ENCODE measurements around the gene TTPAL.

The TTPAL gene

GRCh38 chr20:44442298-44443070, 33.2 kb upstream of the TTPAL start:
- no peak for DNase-seq

- no peak for DNase-seq
These were observed 29.6 kb upstream of the TTPAL start for GRCh38 chr20:44445742-44446710.

GRCh38 chr20:44447827-44448419, 27.8 kb upstream of the TTPAL start:
- no peak for DNase-seq

- peak; percentile 18 to 24 for DNase-seq
These were observed 26.7 kb upstream of the TTPAL start for GRCh38 chr20:44448753-44449546.

- no peak for DNase-seq
These were observed 25.8 kb upstream of the TTPAL start for GRCh38 chr20:44449864-44450263.

GRCh38 chr20:44450281-44450889, 25.3 kb upstream of the TTPAL start:
- no peak for DNase-seq

- no peak for DNase-seq
These were observed 24.7 kb upstream of the TTPAL start for GRCh38 chr20:44450903-44451450.

GRCh38 chr20:44454306-44454963, 21.2 kb upstream of the TTPAL start:
- DNase-seq: no peak

GRCh38 chr20:44455126-44455525, 20.5 kb upstream of the TTPAL start:
- DNase-seq: no peak

- DNase-seq: no peak
These were observed 19.1 kb upstream of the TTPAL start for GRCh38 chr20:44456611-44457010.

GRCh38 chr20:44457016-44457415, 18.7 kb upstream of the TTPAL start:
- no peak for DNase-seq

- DNase-seq: no peak
These were observed 16.4 kb upstream of the TTPAL start for GRCh38 chr20:44459271-44459670.

- DNase-seq: peak; percentile 52 to 62
These were observed 14.9 kb upstream of the TTPAL start for GRCh38 chr20:44460795-44461141.

GRCh38 chr20:44461142-44461802, 14.4 kb upstream of the TTPAL start:
- no peak for DNase-seq

GRCh38 chr20:44461803-44462174, 13.9 kb upstream of the TTPAL start:
- no peak for DNase-seq

- no peak for DNase-seq
These were observed 12.2 kb upstream of the TTPAL start for GRCh38 chr20:44463466-44463865.

- no peak for DNase-seq
These were observed 11.2 kb upstream of the TTPAL start for GRCh38 chr20:44464514-44464913.

- DNase-seq: no peak
These were observed 10.6 kb upstream of the TTPAL start for GRCh38 chr20:44465001-44465560.

GRCh38 chr20:44467289-44467883, 8.3 kb upstream of the TTPAL start:
- DNase-seq: no peak

All from AML-193 (cell line).